Dedifferentiated amniotic fluid mesenchymal stem cell (primary cell): ENCODE measurements around the gene TICAM1.
"Not testable (repeated sequence)": the region's sequence is repeated elsewhere in the genome, so short reads cannot be mapped to it uniquely, and the experiment has no call there.

ENCODE experiments used
- DNase-seq: peaks from one replicate; pipeline ENCODE4 v3.0.0-alpha.2; 2016; ENCODE audit errors: extremely low spot score

The TICAM1 gene

DNA sequence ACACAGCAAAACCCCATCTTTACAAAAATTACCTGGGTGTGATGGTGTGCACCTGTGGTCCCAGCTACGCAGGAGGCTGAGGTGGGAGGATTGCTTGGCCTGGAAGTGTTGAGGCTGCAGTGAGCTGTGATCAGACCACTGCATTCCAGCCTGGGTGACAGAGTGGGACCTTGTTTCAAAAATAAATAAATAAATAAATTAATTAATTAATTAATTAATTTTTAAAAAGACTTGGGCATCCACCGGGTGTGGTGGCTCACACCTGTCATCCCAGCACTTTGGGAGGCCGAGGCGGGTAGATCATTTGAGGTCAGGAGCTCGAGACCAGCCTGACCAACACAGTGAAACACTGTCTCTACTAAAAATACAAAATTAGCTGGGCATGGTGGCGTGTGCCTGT lies 26.4 kb downstream of the TICAM1 start:
- DNase-seq: not testable (repeated sequence)

DNA sequence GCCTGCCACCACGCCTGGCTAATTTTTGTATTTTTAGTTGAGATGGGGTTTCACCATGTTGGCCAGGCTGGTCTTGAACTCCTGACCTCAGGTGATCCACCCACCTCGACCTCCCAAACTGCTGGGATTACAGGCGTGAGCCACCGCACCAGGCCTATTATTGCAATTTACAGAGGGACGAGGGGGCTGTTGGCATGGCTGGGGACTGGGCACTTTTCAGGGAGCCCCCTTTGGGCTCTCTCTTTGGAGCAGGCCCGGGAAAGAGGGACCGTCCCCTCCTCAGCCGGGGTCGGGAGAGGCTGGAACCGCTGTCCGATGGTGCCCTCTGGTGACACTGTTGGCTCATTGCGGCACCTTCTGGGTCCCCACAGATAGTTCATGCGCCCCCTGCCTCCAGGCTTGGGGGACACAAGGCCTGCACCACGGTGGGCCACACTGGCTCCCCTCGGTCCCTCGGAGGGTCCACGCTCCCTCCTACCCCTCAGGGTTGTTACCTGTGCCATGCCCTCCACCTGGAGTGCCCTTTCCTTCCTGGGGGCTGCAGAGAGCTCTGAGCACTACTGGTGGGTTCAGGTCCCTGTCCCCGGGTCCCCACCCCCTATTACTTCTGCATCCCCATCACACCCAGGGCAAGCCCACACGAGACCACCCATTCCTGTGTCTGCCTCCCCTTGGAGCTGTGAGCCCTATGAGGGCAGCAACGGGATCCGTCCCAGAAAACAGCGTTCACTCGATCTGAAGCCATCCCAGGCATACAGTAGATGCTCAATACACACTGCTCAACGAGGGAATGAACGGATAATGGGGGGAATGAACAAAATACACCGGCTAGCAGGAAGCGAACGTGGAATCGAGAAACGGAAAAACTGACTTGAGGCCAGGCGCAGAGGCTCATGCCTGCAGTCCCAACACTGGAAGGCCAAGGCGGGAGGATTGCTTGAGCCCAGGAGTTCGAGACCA lies 27.5 kb downstream of the TICAM1 start:
- peak; percentile 19 for DNase-seq

DNA sequence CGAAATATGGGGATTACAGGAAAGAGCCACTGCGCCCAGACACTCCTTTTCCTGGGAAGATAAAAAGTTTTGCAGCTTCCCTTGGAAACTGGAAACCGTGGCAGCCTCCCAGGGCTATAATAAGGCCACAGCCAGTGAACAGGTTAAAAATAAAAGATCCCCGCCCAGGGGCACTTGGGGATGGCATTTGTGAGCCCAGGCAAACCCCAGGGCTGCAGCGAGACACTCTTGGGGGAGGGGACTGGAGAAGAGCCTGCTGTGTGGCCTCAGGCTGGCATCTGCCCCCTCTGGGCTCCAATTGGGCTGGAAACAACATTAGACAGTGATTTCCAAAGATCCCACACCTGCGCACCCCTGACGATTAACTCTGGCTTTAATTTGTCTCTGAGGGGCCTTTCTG lies 28.8 kb downstream of the TICAM1 start:
- no peak for DNase-seq

DNA sequence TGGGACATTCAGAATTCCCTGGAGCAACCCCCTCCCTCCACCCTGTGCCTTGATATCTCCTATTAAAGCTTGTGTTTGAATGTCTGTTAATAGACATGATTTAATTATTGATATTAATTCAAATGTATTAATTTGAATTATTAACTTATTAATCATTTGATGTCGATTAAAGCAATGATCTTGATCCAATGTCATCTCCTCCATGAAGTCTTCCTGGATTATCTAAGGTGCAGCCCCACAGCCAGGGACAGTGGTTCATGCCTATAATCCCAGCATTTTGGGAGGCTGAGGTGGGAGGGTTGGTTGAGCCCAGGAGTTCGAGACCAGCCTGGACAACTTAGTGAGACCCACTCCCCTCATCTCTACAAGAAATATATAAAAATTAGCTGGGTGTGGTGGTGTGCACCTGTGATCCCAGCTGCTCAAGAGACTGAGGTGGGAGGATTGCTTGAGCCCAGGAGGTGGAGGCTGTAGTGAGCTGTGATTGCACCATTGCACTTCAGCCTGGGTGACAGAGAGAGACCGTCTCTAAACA lies 30.4 kb downstream of the TICAM1 start:
- DNase-seq: no peak

DNA sequence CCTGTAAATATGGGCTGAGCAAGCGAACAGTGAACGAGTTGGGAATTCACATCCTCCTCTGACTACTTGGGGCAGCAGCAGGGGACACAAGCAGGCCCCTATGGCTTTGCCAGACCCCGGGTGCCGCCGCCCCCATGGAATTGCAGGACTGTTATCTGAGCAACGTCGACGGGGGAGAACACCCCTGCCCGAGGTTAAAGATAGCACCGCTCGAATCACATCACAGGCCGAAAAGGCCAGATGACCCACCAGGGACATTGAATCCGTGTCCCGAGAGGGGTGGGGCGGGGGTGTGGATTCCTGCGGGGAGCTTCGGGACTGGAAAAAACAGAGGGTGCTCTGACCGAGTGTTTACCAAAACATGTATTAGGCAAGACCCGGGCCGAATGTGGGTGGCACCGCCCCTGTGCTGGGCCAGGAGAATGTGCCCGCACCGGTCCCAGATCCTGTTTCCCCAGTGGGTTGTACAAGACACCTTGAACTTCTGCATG lies 30.9 kb downstream of the TICAM1 start:
- no peak for DNase-seq

DNA sequence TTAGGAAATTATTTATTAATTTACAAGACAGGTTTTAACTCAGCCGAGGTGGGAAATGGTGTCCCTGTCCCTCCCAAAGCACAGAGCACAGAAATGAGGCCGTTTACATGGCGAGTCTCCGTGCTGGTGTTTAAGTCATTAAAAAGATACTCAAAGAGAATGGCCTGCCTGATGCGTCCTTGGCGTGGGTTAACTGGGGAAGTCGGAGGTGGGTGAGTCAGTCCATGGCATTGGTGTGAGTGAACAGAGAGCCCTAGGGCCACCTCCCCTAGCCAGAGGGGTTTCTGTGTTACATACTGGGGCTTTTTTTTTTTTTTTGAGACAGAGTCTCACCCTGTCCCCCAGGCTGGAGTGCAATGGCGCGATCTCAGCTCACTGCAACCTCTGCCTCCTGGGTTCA lies 36.1 kb downstream of the TICAM1 start:
- DNase-seq: no peak

DNA sequence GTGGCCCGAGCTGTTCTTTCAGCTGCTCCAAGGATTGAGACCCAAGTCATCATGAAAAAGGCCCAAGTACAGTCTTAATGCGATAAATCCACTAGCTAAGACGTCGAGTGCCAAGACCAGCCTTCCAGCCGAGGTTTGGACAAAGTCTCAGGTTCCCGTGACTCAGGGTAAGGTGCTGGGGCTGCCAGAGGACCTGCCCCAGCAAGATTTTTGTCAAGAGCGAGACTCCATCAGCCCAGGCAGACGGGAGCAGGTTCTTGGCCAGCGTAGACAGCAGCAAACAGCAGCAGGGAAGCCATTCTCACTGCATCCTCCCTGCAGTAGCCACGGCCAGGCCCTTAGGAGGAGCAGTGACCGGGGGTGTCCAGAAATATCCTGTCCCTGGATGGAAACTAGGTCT lies 36.5 kb downstream of the TICAM1 start:
- DNase-seq: no peak

DNA sequence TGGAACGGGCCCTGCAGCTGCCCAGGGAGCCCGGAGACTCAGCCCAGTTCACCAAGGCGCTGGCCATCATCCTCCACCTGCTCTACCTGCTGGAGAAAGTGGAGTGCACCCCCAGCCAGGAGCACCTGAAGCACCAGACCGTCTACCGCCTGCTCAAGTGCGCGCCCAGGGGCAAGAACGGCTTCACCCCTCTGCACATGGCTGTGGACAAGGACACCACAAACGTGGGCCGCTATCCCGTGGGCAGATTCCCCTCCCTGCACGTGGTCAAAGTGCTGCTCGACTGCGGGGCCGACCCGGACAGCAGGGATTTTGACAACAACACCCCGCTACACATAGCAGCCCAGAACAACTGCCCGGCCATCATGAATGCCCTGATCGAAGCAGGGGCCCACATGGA lies 38.2 kb downstream of the TICAM1 start:
- not testable (repeated sequence) for DNase-seq

DNA sequence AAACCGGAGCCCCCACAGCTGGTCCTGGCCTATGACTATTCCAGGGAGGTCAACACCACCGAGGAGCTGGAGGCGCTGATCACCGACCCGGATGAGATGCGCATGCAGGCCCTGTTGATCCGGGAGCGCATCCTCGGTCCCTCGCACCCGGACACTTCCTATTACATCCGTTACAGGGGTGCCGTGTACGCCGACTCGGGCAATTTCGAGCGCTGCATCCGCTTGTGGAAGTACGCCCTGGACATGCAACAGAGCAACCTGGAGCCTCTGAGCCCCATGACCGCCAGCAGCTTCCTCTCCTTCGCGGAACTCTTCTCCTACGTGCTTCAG lies 38.7 kb downstream of the TICAM1 start:
- not testable (repeated sequence) for DNase-seq

DNA sequence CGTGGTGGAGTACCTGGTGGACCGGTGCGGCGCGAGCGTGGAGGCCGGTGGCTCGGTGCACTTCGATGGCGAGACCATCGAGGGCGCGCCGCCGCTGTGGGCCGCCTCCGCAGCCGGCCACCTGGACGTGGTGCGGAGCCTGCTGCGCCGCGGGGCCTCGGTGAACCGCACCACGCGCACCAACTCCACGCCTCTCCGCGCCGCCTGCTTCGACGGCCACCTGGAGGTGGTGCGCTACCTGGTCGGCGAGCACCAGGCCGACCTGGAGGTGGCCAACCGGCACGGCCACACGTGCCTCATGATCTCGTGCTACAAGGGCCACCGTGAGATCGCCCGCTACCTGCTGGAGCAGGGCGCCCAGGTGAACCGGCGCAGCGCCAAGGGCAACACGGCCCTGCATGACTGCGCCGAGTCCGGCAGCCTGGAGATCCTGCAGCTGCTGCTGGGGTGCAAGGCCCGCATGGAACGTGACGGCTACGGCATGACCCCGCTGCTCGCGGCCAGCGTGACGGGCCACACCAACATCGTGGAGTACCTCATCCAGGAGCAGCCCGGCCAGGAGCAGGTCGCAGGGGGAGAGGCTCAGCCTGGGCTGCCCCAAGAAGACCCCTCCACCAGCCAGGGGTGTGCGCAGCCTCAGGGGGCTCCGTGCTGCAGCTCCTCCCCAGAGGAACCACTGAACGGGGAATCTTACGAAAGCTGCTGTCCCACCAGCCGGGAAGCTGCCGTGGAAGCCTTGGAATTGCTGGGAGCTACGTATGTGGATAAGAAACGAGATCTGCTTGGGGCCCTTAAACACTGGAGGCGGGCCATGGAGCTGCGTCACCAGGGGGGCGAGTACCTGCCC lies 39.3 kb downstream of the TICAM1 start:
- DNase-seq: not testable (repeated sequence)

DNA sequence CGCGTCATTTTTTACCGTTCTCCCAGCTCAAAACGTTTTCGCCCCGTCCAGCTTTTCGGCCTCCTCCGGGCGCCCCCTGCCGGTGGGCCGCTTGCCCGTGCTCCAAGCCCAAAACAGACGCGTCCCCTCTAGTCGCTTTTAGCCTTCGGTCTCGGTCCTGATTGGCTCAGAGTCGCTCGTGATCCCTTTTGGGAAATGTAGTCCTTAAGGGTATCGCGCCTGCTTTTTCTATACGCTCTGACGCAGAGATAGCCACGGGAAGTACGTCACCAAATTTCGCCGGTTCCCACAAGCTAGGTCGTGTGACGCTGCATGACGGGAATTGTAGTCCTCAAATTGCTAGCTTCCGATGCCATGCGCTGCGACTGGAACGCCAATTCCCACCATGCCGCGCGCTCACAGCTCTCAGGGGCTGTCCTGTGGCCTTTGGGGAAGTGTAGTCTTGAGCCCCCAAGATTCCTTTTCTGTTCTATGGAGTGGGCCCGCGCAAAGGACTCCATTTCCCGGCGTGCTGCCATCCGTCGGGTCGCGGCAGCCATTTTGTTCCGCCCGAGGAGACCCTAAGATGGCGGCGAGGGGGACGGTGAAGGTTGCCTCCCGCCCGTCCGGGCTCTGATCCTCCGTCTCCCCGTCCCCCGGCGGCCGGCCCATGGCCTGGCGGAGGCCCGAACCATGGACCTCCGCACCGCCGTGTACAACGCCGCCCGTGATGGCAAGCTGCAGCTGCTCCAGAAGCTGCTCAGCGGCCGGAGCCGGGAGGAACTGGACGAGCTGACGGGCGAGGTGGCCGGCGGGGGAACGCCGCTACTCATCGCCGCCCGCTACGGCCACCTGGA lies 40.1 kb downstream of the TICAM1 start, which contains the start of gene FEM1A:
Gene FEM1A (plus strand): TSS at position 552 of the 836 bp plus-strand sequence. CDS start 121 bp downstream, at position 673.
- DNase-seq: peak; percentile 100

DNA sequence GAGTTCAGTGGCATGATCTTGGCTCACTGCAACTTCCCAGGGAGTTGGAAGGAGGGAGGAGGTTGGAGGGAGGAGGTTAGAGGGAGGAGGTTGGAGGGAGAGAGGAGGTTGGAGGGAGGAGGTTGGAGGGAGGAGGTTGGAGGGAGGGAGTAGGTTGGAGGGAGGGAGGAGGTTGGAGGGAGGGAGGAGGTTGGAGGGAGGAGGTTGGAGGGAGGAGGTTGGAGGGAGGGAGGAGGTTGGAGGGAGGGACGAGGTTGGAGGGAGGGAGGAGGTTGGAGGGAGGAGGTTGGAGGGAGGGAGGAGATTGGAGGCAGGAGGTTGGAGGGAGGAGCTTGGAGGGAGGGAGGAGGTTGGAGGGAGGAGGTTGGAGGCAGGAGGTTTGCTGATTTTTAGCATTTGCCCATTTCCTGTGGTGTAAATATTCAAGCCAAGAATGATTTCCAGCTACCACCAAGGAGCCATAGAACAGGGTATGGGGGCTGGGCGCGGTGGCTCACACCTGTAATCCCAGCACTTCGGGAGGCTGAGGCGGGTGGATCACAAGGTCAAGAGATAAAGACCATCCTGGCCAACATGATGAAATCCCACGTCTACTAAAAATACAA lies 45.0 kb downstream of the TICAM1 start:
- DNase-seq: not testable (repeated sequence)

DNA sequence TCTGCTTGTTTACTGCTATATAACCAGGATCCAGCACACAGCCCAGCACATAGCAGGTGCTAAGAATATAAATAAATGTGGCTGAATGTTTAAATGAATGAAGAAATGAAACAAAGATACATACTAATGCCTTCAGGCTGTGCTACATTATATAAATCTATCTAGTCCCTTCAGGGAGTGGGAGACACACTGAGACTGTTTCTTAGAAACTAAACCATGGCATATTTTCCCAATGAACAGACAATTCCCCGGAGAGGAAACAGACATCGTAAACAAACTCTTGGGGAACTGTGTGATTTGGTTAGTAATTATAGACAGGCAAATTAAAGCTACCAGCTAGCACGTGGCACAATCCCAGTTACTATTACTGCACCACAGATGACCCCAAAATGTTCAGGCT lies 49.7 kb downstream of the TICAM1 start:
- no peak for DNase-seq

DNA sequence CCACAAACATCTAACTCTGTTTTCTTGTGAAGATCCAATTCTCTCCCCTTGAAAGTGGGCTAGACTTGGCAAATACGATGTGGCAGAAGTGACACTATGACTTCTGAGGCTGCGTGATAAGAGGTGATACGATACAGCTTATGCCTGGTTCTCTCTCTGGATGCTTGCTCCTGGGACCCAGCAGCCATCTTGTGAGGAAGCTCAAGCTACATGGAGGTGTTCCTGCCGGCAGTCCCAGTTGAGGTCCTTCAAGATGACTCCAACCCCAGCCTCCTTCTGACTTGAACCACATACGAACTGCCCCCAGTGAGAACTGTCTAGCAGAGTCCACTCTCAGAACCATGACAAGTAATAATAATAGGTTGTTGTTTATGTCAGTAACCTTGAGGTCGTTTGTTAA lies 50.7 kb downstream of the TICAM1 start:
- no peak for DNase-seq

DNA sequence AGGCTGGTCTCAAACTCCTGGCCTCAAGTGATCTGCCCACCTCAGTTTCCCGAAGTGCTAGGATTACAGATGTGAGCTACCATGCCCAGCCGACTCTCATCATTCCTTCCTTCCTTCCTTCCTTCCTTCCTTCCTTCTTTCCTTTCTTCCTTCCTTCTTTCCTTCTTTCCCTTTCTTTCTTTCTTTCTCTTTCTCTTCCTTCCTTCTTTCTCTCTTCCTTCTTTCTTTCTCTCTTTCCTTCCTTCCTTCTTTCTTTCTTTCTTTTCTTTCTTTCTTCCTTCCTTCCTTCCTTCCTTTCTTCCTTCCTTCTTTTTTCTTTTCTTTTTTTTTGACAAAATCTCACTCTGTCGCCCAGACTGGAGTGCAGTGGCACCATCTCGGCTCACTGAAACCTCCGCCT lies 53.4 kb downstream of the TICAM1 start:
- DNase-seq: not testable (repeated sequence)

DNA sequence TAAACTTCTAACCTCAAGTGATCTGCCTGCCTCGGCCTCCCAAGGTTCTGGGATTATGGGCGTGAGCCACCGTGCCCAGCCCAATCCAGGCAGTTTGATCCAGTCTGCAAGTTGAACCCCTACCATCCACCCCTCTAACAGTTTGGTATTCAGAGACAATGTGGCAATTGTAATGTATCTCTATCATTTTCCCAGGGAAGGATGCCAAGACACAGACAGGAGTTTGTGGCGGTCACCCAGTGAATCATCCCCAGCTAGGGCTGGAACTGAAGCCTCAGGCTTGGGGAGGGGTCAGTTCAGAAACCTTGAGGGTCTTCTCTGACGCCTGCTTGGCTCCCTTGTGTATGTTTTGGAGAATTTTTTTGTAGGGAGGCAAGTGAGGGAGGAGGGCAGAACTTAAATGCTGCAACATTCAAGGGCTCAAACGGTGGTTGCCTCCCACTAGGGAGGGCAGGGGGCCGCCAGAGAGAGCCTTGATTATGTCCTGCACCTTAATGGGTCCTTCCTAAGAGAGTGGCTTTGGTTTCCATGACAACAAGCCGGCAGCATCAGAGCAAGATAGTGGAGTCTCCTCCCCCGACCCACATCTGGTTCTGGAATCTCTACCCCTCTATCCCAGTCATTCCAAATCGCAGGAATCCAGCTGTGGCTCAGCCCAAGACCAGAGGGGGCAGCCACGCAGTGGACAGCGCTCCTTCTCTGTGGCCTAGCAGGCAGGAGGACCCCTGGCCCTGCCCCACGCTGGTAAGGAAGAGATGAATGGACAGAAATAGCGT lies 54.9 kb downstream of the TICAM1 start:
- no peak for DNase-seq

DNA sequence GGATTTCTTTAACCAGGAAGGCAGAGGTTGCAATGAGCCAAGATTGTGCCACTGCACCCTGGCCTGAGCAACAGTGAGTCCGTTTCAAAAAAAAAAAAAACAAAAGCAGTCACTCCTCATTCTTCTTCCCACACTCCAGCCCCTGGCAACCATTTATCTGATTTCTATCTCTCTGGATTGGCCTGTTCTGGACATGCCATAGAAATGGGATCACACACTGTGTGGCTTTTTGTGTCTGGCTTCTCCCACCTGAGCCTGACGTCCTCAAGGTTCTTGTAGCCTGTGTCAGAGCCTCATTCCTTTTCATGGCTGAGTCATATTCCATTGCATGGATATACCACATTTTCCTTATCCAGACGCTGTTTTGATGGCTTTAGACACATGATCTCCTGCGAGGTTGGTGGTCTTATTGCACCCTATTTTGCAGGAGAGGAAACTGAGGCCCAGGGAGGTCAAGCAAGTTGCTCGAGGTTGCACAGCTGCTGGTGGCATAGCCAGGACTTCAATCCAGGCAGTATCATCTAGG lies 55.8 kb downstream of the TICAM1 start:
- DNase-seq: no peak

DNA sequence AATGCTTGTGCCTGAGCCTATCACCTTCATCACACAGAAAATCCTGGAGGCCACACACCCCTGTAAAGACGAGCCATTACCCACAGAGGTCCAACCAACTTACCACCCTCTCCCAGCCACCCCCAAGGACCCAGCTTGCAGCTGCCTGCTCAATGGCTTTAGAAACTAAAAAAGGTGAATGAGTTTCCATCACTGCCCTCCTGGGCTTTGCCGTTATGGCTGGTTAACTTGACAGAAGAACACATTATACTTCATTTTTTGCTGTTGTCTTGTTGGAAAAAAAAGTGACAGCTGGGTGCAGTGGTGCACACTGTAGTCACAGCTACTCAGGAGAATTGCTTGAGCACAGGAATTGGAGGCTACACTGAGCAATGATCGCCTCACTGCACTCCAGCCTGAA lies 57.4 kb downstream of the TICAM1 start:
- no peak for DNase-seq

DNA sequence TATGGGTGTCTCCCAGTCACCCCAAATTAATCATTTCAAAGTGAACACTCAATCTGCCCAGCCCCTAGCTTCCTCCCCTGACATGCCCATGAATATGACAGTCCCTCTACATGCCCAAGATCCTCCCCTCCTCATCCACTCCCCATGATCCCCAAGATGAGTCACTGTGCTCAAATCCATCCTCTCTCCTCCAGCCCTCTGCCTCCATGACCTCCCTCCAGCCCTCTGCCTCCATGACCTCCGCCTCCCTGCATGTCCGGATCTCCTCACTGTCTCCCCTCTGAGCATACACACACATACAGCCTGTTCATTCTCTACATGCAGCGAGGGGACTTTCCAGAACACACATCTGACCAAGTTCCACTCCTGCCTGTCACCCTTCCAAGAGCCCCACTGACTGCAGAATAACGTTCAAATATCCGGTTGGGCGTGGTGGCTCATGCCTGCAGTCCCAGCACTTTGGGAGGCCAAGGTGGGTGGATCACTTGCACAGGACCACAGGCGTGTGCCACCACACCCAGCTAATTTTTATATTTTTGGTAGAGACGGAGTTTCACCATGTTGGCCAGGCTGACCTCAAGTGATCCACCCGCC lies 58.4 kb downstream of the TICAM1 start:
- DNase-seq: no peak
